Sigmoid colon (tissue), 4 donors: ENCODE results near the gene FILIP1L.

Source experiments
- EP300 ChIP-seq, 4 donors: sonication (generic); formaldehyde crosslinking; IDR thresholded peaks; one replicate each; pipeline ENCODE4 v1.6.1; 2017; ENCODE audit warnings: antibody characterized with exemption in 4 of 4
- POLR2AphosphoS5 ChIP-seq, 4 donors: sonication (generic); formaldehyde crosslinking; IDR thresholded peaks; one replicate each; pipeline ENCODE4 v1.6.1; 2017; ENCODE audit warnings: antibody characterized with exemption in 4 of 4
- TF ChIP-seq, protein P1 (sequence below), 4 experiments: fragments of 450-650 bp in 3 of 4; fragments of 200-600 bp in 1 of 4; IDR thresholded peaks; one replicate each; pipeline ENCODE4 v1.5.1; 2016 to 2019; ENCODE audit warnings: antibody characterized with exemption in 4 of 4, mild to moderate bottlenecking in 3 of 4, moderate library complexity in 2 of 4

DNA sequence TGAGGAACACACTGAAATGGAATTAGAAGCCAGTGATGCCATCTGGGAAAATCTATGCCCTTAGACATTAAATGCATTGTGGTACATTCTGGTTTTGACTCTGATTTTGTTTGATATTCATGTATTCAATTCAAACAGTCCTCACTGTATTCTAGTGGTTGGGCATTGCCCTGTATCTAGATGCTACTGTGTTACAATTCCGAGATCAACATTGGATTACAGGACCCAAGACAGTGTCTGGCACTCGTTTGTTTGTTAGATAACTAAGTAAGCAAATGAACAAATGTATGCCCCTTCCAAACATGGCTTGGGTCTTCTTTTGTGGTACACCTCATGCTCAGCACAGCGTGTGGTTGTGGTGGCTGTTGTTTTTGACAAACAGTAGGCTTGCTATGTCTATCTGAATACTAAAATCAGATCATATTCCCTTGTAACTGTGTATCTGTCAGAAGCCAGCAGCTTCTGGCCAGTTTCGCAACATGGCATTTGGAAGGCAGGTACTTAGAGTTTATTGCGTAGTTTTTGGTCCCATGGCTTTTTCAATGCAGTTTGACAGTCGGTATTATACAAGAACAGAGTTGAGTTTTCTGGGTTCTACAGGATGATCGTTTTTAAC is 5.7 kb downstream of the FILIP1L start:
- TF ChIP-seq POLR2AphosphoS5 (IDR thresholded peaks at IDR 0.05) (no peak), EP300 (IDR thresholded peaks at IDR 0.05) (no peak)
- TF ChIP-seq, protein P1, sequence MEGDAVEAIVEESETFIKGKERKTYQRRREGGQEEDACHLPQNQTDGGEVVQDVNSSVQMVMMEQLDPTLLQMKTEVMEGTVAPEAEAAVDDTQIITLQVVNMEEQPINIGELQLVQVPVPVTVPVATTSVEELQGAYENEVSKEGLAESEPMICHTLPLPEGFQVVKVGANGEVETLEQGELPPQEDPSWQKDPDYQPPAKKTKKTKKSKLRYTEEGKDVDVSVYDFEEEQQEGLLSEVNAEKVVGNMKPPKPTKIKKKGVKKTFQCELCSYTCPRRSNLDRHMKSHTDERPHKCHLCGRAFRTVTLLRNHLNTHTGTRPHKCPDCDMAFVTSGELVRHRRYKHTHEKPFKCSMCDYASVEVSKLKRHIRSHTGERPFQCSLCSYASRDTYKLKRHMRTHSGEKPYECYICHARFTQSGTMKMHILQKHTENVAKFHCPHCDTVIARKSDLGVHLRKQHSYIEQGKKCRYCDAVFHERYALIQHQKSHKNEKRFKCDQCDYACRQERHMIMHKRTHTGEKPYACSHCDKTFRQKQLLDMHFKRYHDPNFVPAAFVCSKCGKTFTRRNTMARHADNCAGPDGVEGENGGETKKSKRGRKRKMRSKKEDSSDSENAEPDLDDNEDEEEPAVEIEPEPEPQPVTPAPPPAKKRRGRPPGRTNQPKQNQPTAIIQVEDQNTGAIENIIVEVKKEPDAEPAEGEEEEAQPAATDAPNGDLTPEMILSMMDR (IDR thresholded peaks at IDR 0.05) = no peak
